DOHH2 (cell line): ENCODE results near the gene ERC2.

Experiments used
- H3F3A ChIP-seq: fragments of 200-600 bp; sonication (generic), shearing (Covaris generic); 2 replicates; pipeline ENCODE4 v1.6.0; 2016; ENCODE audit warnings: antibody characterized with exemption, mild to moderate bottlenecking; ENCODE audit not compliant: control insufficient read depth, insufficient read depth
- H3K27ac ChIP-seq: fragments of 200-600 bp; sonication (generic); 2 replicates; pipeline ENCODE4 v1.5.1; 2014; ENCODE audit warnings: low read depth, mild to moderate bottlenecking, low read length, moderate library complexity
- H3K27me3 ChIP-seq: fragments of 200-600 bp; sonication (generic); 2 replicates; pipeline ENCODE4 v1.6.1; 2014; ENCODE audit warnings: mild to moderate bottlenecking, low read length, mixed read lengths; ENCODE audit not compliant: control insufficient read depth
- H3K36me3 ChIP-seq: fragments of 200-600 bp; sonication (generic); 2 replicates; pipeline ENCODE4 v1.6.1; 2014; ENCODE audit warnings: mild to moderate bottlenecking, low read length, moderate library complexity, mixed read lengths; ENCODE audit not compliant: control insufficient read depth
- H3K4me1 ChIP-seq: fragments of 200-600 bp; sonication (generic); 2 replicates; pipeline ENCODE4 v1.6.1; 2014; ENCODE audit warnings: mild to moderate bottlenecking, low read length, mixed read lengths; ENCODE audit not compliant: control insufficient read depth
- H3K4me2 ChIP-seq: fragments of 200-600 bp; sonication (generic); 2 replicates; pipeline ENCODE4 v1.6.0; 2014; ENCODE audit warnings: mild to moderate bottlenecking, low read length, moderate library complexity
- H3K4me3 ChIP-seq: fragments of 200-600 bp; sonication (generic); 2 replicates; pipeline ENCODE4 v1.5.1; 2014; ENCODE audit warnings: mild to moderate bottlenecking, low read length, mixed read lengths
- H3K79me2 ChIP-seq: fragments of 200-600 bp; sonication (generic); 2 replicates; pipeline ENCODE4 v1.6.1; 2014; ENCODE audit warnings: mild to moderate bottlenecking, low read length, mixed read lengths; ENCODE audit not compliant: control insufficient read depth
- H3K9me2 ChIP-seq: fragments of 200-600 bp; sonication (generic); replicated peaks from 2 replicates; pipeline ENCODE4 v1.6.1; 2014; ENCODE audit warnings: mild to moderate bottlenecking, low read length, mixed read lengths; ENCODE audit not compliant: control insufficient read depth
- H3K9me3 ChIP-seq: fragments of 200-600 bp; sonication (generic); 2 replicates; pipeline ENCODE4 v1.6.1; 2014; ENCODE audit warnings: antibody characterized with exemption, low read length, mixed read lengths; ENCODE audit not compliant: control insufficient read depth, insufficient read depth
- H4K20me1 ChIP-seq: fragments of 200-600 bp; sonication (generic); 2 replicates; pipeline ENCODE4 v1.6.0; 2014; ENCODE audit warnings: low read depth, mild to moderate bottlenecking, antibody characterized with exemption, low read length, moderate library complexity; ENCODE audit not compliant: control insufficient read depth, insufficient read depth
- EZH2phosphoT487 ChIP-seq: fragments of 200-600 bp; sonication (generic); IDR thresholded peaks from 2 replicates; pipeline ENCODE4 v1.6.1; 2017; ENCODE audit warnings: borderline replicate concordance, mild to moderate bottlenecking, antibody characterized with exemption, low read length, moderate library complexity, mixed read lengths
- TF ChIP-seq, protein P1 (sequence below): fragments of 200-600 bp; sonication (generic); IDR thresholded peaks from one replicate; pipeline ENCODE4 v1.5.1; 2014; ENCODE audit warnings: antibody characterized with exemption, mild to moderate bottlenecking, low read depth, low read length; ENCODE audit not compliant: poor library complexity, severe bottlenecking

Gene ERC2

DNA sequence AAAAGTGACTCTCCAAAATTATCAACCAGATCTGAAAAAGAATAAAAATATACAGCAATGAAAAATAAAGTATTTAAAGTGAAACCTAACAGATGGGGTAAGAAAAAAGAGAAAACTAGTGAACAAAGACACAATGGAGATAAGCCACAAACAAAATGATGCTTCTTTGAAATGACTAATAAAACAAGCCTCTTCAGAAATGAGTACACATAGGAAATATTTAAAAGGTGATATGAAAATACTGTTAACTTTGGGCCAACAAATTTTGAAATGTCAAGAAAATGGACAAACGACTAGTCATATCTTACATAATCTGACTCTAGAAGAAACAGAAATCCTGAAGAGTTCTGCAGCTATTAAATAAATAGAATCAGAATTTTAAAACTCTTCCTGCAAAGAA is 164.2 kb downstream of the ERC2 start:
- H3K27ac ChIP-seq, result no peak overlapping the region
- H3K9me3 ChIP-seq, result no peaks in the 10 kb centered on the region
- TF ChIP-seq EZH2phosphoT487, result no peak
- TF ChIP-seq, protein P1, sequence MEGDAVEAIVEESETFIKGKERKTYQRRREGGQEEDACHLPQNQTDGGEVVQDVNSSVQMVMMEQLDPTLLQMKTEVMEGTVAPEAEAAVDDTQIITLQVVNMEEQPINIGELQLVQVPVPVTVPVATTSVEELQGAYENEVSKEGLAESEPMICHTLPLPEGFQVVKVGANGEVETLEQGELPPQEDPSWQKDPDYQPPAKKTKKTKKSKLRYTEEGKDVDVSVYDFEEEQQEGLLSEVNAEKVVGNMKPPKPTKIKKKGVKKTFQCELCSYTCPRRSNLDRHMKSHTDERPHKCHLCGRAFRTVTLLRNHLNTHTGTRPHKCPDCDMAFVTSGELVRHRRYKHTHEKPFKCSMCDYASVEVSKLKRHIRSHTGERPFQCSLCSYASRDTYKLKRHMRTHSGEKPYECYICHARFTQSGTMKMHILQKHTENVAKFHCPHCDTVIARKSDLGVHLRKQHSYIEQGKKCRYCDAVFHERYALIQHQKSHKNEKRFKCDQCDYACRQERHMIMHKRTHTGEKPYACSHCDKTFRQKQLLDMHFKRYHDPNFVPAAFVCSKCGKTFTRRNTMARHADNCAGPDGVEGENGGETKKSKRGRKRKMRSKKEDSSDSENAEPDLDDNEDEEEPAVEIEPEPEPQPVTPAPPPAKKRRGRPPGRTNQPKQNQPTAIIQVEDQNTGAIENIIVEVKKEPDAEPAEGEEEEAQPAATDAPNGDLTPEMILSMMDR, result no peak
- no peak overlapping the region for H3K4me3 ChIP-seq
- no peaks in the 10 kb centered on the region for H3K79me2 ChIP-seq
- H4K20me1 ChIP-seq, result no peaks in the 10 kb centered on the region
- peaks cover 9% of the 10 kb centered on the region for H3K27me3 ChIP-seq
- no peaks in the 10 kb centered on the region for H3K9me2 ChIP-seq
- no peaks in the 10 kb centered on the region for H3F3A ChIP-seq
- no peak overlapping the region for H3K4me2 ChIP-seq
- 0 out of 2 replicates have a peak, but pooled peaks cover 8% of the 10 kb centered on the region for H3K4me1 ChIP-seq
- H3K36me3 ChIP-seq, result no peaks in the 10 kb centered on the region

DNA sequence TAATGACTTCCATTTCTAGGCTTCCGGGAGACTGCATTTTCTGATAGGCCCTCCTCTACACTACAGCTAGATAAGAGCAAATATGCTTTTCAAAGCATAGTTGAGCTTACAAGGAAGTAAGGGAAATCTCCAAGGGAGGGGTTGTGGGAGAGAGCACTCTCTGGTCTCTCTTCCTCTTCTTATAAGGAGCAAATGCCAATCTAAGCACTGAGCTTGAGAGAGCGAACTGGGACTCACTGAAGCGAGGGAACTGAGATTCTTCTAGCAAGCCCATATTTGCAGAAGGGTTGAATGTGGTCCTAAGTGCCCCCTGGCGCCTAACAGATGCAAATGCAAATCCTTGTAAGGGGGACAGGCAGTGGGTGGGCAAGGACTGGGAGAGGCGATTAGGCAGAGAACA is 164.8 kb downstream of the ERC2 start:
- Histone ChIP-seq H3K9me2 (no peaks in the 10 kb centered on the region), H3K27ac (no peak overlapping the region), H3F3A (no peaks in the 10 kb centered on the region), H3K9me3 (no peaks in the 10 kb centered on the region), H3K27me3 (peaks cover 9% of the 10 kb centered on the region), H3K4me1 (0 out of 2 replicates have a peak, but pooled peaks cover 8% of the 10 kb centered on the region), H3K79me2 (no peaks in the 10 kb centered on the region), H3K36me3 (no peaks in the 10 kb centered on the region), H3K4me3 (no peak overlapping the region), H3K4me2 (no peak overlapping the region), H4K20me1 (no peaks in the 10 kb centered on the region)
- TF ChIP-seq EZH2phosphoT487, result no peak
- TF ChIP-seq, protein P1, result peak; percentile 65

DNA sequence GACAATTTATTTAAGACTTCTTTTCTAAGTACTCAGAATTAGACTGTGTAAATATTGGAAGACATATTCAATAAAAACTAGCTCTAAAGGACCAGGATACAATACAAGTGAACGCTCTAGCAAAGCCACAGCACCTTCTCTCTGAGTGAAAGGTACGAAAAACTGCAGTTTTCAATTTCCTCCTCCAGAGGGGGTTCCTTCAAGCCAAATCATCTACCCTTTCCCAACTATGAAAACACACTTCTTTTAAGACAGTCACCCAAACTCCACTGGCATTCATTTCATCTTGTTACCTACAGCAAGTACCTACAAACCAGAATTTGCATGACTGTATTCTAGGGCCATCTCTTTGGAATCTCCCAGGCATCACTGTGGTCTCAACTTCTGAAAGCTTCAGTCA is 165.8 kb downstream of the ERC2 start:
- no peak overlapping the region for H3K27ac ChIP-seq
- no peak overlapping the region for H3K4me3 ChIP-seq
- 0 out of 2 replicates have a peak, but pooled peaks cover 8% of the 10 kb centered on the region for H3K4me1 ChIP-seq
- H3K4me2 ChIP-seq, result no peak overlapping the region
- H3K9me3 ChIP-seq, result no peaks in the 10 kb centered on the region
- no peaks in the 10 kb centered on the region for H3F3A ChIP-seq
- no peaks in the 10 kb centered on the region for H3K36me3 ChIP-seq
- TF ChIP-seq, protein P1, result peak; percentile 62
- TF ChIP-seq EZH2phosphoT487, result no peak
- no peaks in the 10 kb centered on the region for H3K79me2 ChIP-seq
- H4K20me1 ChIP-seq, result no peaks in the 10 kb centered on the region
- H3K9me2 ChIP-seq, result no peaks in the 10 kb centered on the region
- peaks cover 2% of the 10 kb centered on the region for H3K27me3 ChIP-seq
